ENCODE results near the gene MEGF6. TPM values are rescaled to one million over a fixed set of nuclear protein-coding genes. Genes with fewer than 3 reads are reported as not detected.

The MEGF6 gene
- total RNA-seq, 6 experiments from 2014 or later: 2.2 to 9.6 (median 4.4) TPM

DNA sequence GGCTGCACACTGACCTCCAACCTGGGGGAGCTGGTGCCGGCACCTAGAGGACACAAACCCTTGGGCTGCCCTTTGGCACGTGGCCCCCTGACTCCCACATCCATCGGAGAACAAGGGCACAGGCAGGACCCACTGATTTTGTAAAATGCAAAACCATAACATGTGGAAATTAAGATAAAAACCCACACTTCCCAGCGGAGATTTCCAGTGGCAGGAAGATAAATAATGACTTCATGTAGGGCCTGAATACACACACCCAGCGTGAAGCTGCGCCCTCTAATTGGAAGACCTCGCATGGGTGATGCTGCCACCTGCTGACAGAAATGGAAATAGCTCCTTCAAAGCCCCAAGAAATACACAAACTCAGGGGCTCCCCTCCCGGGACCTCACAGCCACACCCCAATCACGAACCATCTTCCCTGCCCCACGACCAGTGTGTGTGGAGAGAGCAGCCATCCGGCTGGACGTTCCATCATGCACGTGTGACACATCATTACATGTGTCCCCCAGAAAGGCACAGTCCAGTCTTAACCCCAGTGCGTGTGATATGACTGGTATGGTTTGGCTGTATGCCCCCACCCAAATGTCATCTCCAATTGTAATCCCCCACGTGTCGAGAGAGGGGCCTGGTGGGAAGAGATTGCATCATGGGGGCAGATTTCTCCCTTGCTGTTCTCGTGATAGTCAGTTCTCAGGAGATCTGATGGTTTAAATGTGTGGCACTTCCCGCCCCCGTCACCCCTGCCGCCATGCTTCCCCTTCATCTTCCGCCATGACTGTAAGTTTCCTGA is 7.8 kb upstream of the MEGF6 start:
- no peak for TF ChIP-seq POLR2A (IDR thresholded peaks at IDR 0.05)
- TF ChIP-seq, protein P1, sequence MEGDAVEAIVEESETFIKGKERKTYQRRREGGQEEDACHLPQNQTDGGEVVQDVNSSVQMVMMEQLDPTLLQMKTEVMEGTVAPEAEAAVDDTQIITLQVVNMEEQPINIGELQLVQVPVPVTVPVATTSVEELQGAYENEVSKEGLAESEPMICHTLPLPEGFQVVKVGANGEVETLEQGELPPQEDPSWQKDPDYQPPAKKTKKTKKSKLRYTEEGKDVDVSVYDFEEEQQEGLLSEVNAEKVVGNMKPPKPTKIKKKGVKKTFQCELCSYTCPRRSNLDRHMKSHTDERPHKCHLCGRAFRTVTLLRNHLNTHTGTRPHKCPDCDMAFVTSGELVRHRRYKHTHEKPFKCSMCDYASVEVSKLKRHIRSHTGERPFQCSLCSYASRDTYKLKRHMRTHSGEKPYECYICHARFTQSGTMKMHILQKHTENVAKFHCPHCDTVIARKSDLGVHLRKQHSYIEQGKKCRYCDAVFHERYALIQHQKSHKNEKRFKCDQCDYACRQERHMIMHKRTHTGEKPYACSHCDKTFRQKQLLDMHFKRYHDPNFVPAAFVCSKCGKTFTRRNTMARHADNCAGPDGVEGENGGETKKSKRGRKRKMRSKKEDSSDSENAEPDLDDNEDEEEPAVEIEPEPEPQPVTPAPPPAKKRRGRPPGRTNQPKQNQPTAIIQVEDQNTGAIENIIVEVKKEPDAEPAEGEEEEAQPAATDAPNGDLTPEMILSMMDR (IDR thresholded peaks at IDR 0.05): peak; percentile 71 to 92 (median 87)
- peaks cover 0 to 16% (median 0%) of the 10 kb centered on the region in 4 donors for H3K4me1 ChIP-seq
- ATAC-seq: peak; percentile 83 to 93 (median 90)
- no peaks in the 10 kb centered on the region for H3K27me3 ChIP-seq
- no peak overlapping the region for H3K4me3 ChIP-seq
- intact Hi-C loops (cut with DNase I): loop anchor here (5.0 kb wide), 2 partner anchors 122 to 127 kb away; no protein-coding TSS in a partner anchor
- peak in 2 of 3 donors; percentile 59 to 72 for DNase-seq
- H3K36me3 ChIP-seq: no peaks in the 10 kb centered on the region
- H3K9me3 ChIP-seq: no peaks in the 10 kb centered on the region
- WGBS (ENCODE audit: insufficient coverage, low coverage, low lambda C conversion rate, missing lambda C conversion rate): 22% methylated on average over 19 of the region's 21 CpGs
- no peak overlapping the region for H3K27ac ChIP-seq

DNA sequence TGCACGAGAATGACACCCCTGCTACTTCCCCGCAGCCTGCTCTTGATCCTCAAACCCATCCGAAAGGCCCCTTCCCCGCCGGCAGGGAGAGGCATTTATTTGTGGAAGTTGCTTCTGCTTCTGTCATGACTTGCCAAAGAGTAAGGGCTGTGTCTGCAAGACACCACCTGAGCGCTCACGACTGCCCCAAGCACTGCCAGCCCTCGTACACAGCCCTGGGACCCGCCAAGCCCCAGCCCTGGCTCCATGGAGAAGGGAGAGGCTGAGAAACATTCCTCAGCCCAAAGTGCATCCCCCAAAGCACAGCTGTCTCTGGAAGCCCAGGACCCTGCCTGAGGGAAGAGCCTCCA is 7.2 kb upstream of the MEGF6 start:
- no CpG with 5 or more reads among the region's 9 CpGs for WGBS (ENCODE audit: insufficient coverage, low coverage, low lambda C conversion rate, missing lambda C conversion rate)
- H3K27ac ChIP-seq: no peak overlapping the region
- TF ChIP-seq, protein P1 (IDR thresholded peaks at IDR 0.05): no peak
- TF ChIP-seq POLR2A (IDR thresholded peaks at IDR 0.05): no peak
- intact Hi-C loops (cut with DNase I): loop anchor here (5.0 kb wide), 2 partner anchors 121 to 126 kb away; no protein-coding TSS in a partner anchor
- peaks cover 0 to 11% (median 0%) of the 10 kb centered on the region in 4 donors for H3K4me1 ChIP-seq
- no peaks in the 10 kb centered on the region for H3K9me3 ChIP-seq
- H3K36me3 ChIP-seq: no peaks in the 10 kb centered on the region
- H3K27me3 ChIP-seq: no peaks in the 10 kb centered on the region
- DNase-seq: no peak
- ATAC-seq: no peak
- no peak overlapping the region for H3K4me3 ChIP-seq

DNA sequence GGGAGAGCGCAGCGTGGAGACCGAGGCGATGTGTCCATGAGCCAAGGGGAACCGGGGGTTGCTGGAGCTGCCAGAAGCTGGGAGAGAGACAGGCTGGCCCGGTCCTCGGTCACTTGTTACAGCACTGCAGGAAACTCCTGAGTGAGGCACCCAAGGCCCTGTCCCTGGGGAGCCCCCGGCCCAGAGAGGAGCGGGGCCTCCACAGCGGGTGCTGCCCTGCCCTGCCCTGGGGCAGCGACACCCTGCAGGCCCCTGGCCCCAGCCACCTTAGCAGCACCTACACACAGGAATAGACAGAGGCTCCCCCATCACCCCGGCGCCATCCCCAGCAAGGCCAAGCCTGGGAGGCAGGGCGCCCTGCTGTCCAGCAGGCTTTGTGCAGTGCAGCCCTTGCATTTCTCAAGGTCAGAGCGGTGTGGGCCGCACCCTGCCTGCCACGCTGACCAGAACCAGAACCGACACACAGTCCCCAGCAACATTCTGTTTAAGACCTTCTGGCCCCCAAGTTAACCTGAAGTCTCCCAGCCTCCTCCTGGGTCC is 6.6 kb upstream of the MEGF6 start:
- Histone ChIP-seq H3K4me3 (no peak overlapping the region), H3K27ac (no peak overlapping the region), H3K36me3 (no peaks in the 10 kb centered on the region), H3K4me1 (peaks cover 0 to 7% (median 0%) of the 10 kb centered on the region in 4 donors), H3K9me3 (no peaks in the 10 kb centered on the region), H3K27me3 (no peaks in the 10 kb centered on the region)
- 69% methylated on average over 6 of the region's 18 CpGs for WGBS (ENCODE audit: insufficient coverage, low coverage, low lambda C conversion rate, missing lambda C conversion rate)
- no peak for DNase-seq
- intact Hi-C loops (cut with DNase I): loop anchor here (5.0 kb wide), 2 partner anchors 121 to 126 kb away; no protein-coding TSS in a partner anchor
- TF ChIP-seq POLR2A (IDR thresholded peaks at IDR 0.05): no peak
- TF ChIP-seq, protein P1 (IDR thresholded peaks at IDR 0.05): no peak
- ATAC-seq: no peak

DNA sequence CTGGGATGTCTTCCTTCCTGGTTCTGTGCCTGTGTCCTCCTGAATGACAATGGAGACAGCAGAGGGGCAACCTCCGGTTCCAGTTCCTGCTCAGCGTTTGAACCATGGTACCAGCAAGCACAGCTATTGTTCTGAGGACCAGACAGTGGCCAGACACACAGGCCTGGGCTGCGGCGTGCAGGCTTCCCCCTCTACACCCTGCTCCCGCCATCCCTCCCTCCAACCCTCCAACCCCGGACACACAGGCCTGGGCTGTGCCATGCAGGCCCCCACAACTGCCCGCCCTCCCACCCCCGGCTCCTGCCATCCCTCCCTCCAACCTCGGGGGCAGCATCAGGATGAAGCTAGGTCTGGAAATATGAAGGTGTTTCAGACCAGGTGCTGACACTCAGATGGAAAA is 5.6 kb upstream of the MEGF6 start:
- no peaks in the 10 kb centered on the region for H3K36me3 ChIP-seq
- no peak overlapping the region for H3K4me3 ChIP-seq
- intact Hi-C loops (cut with DNase I): loop anchor here (5.0 kb wide), 2 partner anchors 120 to 125 kb away; no protein-coding TSS in a partner anchor
- WGBS (ENCODE audit: insufficient coverage, low coverage, low lambda C conversion rate, missing lambda C conversion rate): 65% methylated on average over 3 of the region's 9 CpGs
- DNase-seq (no peak), ATAC-seq (no peak)
- H3K27me3 ChIP-seq: no peaks in the 10 kb centered on the region
- TF ChIP-seq, protein P1 (IDR thresholded peaks at IDR 0.05): no peak
- no peak for TF ChIP-seq POLR2A (IDR thresholded peaks at IDR 0.05)
- H3K27ac ChIP-seq: no peak overlapping the region
- H3K9me3 ChIP-seq: no peaks in the 10 kb centered on the region
- peaks cover 0 to 7% (median 0%) of the 10 kb centered on the region in 4 donors for H3K4me1 ChIP-seq

Data from right lobe of liver (tissue), 6 donors.